Measurements from ENCODE around the gene PLOD1.

PLOD1 gene

DNA sequence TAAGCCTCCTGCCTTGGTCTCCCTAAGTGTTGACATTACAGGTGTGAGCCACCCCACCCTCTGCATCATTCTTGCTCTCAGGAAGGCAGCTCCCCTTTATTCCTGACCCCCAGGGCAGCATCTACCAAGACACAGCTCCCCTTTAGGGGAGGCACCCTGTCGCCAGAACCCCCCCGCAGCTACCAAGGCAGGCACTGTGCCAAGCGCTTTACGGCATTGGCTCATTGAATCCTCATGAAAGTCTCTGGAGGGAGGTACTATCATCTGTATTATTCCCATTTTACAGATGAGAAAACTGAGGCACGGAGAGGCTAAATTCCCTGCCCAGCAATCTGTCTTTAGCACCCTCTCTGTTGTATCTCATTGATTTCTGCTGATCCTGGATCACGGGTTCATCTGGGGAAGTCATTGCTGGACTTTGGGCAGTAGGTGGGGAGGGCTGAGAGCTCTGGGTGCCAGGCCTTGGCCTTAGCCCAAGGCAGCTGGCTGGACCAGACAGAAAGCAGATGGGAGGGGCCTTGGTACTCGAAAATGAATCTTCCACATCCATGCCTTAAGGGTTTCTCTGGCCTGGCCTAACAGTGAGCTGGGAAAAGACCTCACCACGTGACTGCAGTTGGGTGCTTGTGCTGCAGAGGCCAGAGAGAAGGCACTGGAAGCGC, 5.9 kb downstream of the PLOD1 start:
- DNase-seq: no peak

DNA sequence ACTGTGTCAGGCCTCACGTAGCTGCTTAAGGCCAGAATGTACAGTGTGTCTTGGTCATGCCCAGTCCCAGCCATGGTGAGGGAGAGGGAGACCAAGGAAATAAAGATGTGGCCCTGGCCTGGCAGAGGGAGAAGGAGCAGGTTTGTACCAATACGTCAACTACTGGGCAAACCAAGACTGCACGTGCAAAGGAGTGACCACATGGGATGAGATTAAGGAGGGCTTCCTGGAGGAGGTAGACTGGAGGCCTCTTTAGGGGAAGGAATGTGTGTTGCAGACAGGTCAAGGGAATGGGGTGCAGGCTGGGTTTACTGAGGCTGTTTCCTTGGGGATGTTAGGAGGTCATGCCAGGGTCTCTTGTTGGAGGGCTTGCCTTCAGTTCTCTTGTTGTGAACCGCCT, 7.8 kb downstream of the PLOD1 start:
- DNase-seq: no peak

DNA sequence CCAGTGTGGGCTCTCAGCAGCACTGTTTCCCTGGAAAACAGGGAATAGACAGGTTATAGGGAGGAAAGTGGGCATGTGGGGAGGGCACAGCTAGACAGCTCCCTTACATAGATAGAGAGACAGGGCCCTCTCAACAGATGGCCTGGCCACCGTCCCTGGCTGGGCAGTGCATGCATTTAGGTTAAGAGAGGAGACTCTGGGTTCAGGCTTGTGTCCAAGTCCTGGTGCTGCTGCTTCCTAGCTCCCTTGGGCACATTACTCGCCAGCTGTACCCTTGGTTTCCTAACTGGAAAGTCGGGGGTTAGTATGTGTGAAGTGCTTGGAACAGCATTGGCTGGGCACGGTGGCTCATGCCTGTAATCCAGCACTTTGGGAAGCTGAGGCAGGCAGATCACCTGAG, 9.1 kb downstream of the PLOD1 start:
- no peak for DNase-seq

DNA sequence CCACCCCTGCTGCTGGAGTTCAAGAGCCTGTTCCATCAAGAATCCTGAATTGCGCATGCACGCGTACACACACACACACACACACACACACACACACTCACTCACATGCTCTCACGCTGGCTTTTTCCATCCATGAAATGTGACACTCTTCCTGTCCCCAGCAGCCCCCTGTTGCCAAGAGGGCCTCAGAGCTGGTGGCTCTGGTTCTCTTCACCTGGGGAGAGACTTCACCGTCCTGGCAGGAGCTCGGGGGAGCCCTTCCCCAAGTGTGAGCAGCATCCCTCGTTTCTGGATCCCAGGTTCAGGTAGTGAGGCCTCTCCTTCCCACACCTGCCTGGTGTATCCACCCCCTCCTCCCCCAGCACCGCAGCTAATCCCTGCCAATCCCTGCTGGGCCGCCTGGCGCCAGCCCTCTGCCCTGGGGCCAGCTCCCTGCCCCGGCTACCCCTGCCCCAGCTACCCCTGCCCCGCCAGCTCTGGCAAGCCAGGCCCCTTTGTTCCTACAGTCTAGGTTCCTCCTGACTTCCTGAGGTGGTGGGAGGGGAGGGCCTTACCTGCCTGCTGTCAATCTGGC, 9.9 kb downstream of the PLOD1 start:
- DNase-seq: no peak

DNA sequence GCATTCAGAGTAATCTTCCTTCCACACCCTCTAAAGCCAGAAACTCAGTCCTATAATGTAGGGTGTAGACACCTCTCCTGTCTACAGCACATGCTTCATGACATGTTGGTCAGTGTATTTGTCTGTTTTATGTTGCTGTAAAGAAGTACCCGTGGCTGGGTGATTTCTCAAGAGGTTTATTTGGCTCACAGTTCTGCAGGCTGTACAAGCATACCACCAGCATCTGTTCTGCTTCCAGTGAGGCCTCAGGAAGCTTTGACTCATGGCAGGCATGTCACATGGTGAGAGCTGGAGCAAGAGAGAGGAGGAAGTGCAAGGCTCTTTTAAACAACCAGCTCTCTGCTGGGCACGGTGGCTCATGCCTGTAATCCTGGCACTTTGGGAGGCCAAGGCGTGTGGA, 12.1 kb downstream of the PLOD1 start:
- DNase-seq: no peak

DNA sequence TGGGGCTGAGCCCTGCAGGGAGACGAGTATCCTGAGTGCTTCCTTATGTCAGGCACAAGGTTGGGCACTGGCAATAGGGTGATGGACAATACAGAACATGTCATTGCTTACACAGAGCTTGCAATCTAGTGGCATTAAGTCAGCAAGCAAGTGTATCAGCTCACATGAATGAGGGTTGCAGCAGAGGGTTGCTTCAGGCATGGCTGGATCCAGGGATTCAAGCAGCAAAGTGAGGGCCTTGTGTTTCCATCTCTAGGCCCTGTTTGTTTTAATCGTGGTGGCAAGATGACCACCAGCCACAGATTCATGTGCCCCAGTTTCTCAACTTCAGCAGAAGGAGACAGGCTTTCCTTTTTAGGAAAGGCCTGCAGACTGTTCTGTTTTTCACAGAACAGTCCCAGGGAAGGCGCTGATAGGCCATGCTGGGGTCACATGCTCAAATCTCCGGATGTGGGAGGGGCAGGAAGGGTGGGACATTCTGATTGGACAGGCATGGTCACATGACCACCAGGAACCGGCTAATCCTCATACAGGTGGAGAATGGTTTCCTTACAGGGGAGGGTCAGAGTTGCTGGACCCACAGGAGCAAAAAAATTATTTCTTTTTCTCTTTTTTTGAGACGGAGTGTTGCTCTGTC, 14.4 kb downstream of the PLOD1 start:
- DNase-seq: no peak

DNA sequence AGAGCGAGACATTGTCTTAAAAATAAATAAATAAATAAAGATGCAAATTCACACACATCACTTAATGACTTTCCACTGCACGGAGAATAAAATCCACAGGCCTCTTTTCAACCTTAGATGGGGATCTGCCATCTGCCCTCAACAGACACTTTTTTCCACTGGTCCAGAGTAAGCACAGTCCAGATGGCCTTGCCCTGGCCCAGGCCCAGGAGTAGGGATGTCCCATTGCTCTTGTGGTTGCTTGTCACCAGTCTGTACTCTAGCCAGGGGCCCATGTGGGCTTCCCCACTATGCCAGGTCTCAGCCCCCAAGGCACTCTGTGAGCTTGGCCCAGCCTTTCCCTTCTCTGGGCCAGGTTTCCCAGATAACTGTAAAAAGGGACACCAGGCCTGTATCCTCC, 17.4 kb downstream of the PLOD1 start:
- DNase-seq: no peak

DNA sequence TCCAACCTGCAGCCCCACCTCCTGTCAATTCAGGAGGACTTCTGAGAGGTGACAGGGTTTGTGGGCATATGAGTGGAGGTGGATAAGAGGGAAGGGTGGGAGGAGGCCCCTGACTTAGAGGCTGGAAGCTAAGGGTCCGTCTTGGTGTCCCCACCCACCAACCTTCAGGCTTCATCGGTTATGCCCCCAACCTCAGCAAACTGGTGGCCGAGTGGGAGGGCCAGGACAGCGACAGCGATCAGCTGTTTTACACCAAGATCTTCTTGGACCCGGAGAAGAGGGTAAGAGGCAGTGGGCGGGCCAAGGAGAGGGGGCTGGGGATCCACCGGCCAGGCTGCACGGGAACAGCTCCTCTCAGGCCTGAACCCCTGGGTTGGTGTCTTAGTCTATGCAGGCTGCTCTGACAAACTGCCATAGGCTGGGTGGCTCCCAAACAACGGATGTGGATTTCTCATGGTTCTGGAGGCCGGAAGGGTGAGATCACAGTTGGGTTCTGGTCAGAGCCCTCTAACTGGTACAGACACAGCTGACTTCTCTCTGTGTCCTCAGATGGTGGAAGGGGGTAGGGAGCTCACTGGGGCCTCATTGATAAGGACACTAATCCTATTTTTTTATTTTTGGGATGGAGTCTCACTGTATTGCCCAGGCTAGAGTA, 18.1 kb downstream of the PLOD1 start:
- peak; percentile 3 for DNase-seq

DNA sequence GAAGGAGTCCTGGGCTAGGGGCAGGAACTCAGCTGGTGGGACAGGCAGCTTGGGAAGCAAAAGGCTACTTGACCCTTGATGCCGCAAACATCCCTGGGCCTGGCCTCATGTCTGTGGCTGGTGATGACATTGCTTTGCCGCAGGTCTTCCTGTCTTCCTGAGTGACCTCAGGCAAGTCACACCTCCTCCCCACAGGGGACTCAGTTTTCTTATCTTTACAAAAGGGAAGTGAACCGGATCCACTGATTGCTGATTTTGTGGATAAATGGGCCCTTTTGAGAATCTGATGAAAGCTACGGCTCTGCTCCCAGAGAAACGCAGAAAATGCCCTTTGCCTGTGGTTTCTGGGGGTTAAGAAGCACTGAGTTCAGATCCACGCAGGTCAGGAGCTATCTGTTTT, 20.7 kb downstream of the PLOD1 start:
- no peak for DNase-seq

DNA sequence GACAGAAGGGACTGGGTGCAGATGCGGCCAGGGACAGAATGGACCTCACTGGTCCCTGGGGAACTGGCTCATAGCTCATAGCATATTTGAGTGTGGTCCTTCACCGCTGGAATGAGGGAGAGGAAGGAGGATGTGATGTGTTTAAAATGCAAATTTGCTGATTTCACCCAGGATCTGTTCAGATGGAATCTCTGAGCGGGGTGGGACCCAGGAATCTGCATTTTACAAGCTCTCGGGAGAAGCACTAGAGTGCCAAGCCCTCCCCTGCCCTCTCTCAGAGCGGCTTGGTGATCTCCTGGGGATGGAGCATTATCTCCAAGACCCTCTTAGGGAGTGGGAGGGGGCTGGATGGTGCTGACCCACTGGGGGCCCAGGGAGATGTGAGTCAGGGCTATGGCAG, 22.9 kb downstream of the PLOD1 start:
- no peak for DNase-seq

DNA sequence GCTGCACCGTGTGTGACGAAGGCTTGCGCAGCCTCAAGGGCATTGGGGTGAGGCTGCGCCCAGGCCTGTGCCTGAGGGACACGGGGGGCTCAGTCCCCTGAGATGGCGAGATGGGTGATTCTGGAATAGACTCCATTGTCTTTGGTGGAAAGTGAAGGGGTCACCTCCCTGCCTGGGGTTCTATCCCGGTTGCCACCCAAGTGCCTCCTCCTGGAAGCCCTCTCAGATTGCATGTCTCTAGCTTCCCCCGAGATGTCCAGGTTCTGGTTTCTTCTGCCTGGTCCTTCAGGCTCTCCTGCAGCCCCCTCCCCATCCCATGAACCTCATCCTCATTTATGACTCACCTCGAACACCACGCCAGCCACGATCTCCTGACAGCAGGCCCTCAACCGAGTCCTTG, 23.4 kb downstream of the PLOD1 start:
- no peak for DNase-seq

DNA sequence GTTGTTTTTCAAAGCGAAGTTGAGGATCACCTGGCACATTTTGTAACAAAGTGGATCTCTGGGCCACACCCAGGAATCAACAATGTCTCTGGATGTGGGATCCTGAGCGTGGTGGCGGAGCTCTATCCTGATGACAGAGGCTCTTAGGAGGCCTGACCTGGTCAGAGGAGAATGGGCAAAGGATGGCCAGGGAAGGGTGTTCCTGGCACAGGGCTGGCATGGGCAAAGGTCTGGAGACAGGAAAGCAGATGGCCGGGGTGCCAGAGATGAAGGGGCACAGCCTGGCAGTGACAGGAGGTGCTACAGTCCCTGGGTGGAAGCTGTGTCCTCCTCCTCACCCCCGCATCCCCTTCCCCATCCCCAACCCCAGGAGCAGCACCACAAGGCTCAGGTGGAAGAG, 25.8 kb downstream of the PLOD1 start:
- DNase-seq: no peak

DNA sequence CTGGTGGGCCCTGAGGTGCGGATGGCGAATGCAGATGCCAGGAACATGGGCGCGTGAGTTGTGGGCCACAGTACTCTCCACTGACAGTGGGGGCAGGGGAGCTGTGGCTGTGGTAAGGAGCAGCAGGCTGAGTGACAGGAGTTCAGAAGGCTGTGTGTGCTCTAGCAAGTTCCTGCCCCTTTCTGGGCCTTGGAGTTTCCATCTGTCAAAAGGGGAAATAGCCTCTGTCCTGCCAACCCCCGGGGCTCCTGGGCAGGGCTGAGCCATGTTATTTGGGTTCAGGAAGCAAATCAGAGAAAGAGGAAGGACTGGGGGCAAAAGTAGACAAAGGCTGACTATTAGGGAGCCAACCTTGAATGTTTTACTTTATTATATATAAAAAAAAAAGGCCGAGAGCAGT, 26.2 kb downstream of the PLOD1 start:
- DNase-seq: peak; percentile 46

DNA sequence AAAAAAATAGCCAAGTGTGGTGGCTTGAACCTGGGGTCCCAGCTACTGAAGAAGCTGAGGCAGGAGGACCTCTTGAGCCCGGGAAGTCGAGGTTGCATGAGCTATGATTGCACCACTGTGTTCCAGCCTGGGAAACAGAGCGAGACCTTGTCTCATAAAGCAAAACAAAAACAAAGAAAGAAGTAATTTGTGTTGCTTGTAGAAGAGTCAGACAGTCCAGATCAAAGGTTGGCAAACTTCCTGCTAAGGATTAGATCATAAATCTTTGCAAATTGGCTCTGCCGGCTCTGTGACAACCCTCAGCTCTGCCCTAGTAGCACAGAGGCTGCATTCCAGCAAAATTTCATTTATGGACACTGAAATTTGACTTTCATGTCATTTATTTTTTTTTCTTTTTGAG, 26.7 kb downstream of the PLOD1 start:
- DNase-seq: no peak

DNA sequence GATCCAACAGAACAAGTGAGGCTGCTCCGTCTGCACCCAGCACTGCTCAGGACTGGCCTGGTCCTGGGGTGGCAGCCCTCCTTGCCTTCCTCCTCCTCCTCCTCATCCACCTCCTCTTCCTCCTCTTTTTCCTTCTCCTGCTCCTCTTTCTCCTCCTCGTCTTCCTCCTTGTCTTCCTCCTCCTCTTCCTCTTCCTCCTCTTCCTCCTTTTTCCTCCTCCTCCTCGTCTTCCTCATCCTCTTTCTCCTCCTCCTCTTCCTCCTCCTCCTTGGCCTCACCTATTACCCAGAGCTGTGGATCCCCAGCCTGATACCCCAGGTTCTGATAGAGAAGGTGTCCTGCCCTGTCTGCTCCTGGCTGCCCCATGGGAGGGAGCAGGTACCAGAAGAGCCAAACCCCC, 29.1 kb downstream of the PLOD1 start:
- DNase-seq: no peak

DNA sequence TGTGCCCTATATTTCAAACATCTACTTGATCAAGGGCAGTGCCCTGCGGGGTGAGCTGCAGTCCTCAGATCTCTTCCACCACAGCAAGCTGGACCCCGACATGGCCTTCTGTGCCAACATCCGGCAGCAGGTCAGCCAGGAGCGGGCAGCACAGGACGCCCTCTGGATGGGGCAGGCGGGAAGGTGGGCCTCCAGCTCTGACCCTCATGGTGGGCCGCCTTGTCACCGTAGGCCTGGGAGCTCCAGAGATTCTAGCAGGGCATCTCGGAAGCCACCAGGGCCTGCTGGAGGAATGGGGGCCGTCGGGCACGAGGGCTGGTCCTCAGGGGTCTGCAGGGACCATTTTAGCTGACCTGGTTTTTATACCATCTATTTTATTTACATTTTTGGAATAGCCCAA, 30.1 kb downstream of the PLOD1 start:
- no peak for DNase-seq

DNA sequence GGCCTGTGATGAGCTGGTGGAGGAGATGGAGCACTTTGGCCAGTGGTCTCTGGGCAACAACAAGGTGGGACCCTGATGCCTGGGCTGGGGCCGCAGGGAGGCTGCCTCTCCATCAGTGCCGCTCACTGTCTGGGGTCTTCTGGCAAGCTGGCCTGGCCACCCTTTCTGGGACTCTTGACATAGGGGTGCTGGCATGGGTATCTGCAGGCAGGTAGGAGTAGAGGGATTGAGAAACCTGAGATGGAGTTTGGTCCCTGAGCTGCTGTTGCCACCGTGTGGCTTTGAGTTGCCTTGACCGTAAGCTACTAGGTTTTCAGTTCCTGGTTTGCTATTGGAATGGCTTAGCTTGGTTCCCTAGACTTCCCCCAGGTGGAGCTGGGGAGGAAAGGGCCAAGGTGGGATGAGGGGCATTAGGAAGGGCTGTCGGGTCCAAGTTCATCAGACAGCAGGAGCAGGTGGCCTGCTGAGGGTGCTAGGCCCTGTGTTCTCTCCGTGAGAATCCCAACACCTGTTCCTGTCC, 32.6 kb downstream of the PLOD1 start:
- DNase-seq: peak; percentile 12

DNA sequence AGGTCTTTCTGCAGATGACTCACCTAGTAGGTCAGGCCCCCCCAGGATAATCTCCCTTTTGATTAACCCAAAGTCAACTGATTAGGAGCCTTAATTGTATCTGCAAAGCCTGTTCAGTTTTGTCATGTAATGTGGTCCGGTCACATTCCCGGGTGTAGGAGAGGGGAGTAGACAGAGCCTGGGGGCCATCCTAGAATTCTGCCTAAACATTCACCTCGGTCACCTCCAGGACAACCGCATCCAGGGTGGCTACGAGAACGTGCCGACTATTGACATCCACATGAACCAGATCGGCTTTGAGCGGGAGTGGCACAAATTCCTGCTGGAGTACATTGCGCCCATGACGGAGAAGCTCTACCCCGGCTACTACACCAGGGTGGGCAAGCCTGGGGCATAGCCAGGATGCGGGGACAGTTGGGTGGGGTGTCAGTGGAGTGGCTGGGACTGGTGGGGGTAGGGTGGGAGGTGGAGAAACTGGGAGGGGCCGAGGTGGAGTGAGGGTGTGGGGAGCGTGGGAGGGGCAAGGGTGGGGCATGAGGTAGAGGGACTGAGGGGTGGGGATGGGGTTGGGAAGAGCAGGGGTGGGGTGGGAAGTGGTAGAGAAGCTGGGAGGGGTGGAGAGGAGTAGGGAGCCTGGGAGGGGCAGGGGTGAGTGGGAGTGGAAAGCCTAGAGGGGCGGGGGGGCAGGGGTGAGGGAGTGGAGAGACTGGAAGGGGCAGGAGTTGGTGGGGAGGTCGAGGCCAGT, 36.1 kb downstream of the PLOD1 start:
- no peak for DNase-seq

DNA sequence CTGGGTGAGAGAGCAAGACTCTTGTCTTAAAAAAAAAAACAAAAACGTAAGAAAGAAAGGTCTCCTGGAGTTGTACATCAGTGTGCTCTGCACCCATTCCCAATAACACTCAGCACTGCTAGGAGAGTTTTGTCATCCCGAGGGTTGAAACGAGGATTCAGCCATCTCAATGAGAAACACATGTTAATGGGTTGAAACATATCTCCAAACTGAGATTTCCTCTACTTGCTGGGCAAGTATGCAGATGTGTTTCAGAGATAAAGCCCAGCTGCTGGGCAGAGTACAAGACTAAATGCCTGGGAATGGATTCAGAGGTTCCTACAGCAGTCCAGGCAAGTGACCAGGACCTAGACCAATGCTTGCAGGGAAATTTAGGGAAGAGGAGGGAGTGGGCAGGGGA, 43.1 kb downstream of the PLOD1 start:
- DNase-seq: no peak

DNA sequence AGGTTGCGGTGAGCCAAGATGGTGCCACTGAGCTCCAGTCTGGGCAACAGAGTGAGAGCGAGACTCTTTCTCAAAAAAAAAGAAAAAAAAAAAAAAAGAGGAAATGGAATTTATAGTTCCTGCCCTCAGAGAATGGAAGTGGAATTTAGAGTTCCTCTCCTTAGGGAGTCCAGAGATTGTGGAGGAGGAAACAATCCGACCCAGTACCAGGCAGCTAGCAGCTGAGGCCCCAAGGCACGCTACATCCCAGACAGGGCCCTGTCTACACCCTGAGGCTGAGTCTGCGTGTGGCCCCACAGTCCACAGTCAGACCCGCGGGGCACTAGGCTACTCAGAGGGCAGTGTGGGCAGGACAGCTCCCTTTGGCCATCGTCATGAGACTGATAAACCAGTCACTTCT, 43.8 kb downstream of the PLOD1 start:
- DNase-seq: no peak

DNA sequence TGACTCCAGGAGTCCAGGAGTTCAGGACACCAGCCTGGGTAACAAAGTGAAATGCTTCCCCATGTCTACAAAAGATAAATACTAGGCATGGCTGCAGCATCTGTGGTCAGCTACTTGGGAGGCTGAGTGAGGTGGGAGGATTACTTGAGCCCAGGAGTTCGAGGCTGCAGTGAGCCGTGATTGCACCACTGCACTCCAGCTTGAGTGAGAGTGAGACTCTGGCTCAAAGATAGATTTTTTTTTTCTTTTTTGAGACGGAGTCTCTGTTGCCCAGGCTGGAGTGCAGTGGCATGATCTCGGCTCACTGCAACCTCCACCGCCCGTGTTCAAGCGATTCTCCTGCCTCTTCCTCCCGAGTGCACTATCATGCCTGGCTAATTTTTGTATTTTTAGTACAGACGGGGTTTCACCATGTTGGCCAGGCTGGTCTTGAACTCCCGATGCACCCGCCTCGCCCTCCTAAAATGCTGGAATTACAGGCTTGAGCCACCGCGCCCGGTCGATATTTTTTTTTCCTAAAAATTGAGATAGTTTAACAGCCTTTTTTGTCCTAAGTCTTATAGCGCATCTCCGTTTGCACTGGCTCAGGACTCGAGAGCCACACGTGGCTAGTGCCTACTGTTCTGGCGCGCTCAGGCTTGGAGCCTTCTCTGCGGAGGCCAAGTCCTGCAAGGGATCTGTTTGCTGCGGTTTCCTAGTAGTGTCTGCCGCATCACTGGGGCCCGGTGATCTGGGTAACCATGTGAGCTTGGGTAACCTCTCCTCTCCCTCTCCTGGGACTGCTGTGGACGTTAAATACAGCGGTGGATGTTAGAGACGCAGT, 44.7 kb downstream of the PLOD1 start:
- DNase-seq: no peak
